GM12865 (cell line): ENCODE measurements around the gene TMEM11.

ENCODE experiments used
- DNase-seq: peaks from one replicate; pipeline ENCODE4 v3.0.0; 2010; ENCODE audit warnings: low read depth
- H3K4me3 ChIP-seq: 2 replicates; pipeline ENCODE4 v1.5.1; 2011; ENCODE audit warnings: mild to moderate bottlenecking, low read depth, low read length, control low read depth
- TF ChIP-seq, protein P1 (sequence below): IDR thresholded peaks from 2 replicates; pipeline ENCODE4 v1.5.1; 2011; ENCODE audit warnings: low read length, control low read depth, low read depth, inconsistent platforms; ENCODE audit not compliant: insufficient read depth; ENCODE audit errors: missing control alignments

The TMEM11 gene

GRCh38 chr17:21169496-21169895, 44.5 kb downstream of the TMEM11 start:
- DNase-seq, result no peak
- H3K4me3 ChIP-seq, result no peak overlapping the region
- TF ChIP-seq, protein P1, sequence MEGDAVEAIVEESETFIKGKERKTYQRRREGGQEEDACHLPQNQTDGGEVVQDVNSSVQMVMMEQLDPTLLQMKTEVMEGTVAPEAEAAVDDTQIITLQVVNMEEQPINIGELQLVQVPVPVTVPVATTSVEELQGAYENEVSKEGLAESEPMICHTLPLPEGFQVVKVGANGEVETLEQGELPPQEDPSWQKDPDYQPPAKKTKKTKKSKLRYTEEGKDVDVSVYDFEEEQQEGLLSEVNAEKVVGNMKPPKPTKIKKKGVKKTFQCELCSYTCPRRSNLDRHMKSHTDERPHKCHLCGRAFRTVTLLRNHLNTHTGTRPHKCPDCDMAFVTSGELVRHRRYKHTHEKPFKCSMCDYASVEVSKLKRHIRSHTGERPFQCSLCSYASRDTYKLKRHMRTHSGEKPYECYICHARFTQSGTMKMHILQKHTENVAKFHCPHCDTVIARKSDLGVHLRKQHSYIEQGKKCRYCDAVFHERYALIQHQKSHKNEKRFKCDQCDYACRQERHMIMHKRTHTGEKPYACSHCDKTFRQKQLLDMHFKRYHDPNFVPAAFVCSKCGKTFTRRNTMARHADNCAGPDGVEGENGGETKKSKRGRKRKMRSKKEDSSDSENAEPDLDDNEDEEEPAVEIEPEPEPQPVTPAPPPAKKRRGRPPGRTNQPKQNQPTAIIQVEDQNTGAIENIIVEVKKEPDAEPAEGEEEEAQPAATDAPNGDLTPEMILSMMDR, result no peak

DNA sequence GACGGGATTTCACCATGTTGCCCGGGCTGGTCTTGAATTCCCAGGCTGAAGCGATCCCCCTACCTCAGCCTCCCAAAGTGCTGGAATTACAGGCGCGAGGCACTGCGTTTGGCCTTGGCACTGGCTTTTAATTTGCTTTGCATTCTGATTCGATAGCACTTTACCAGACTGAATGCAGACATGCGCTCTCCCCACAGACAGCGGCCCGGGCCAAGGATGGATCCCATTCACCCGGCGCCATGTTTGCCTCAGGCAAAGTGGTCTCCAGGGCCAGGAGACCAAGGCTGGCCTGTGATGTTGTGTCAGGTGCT, 45.5 kb downstream of the TMEM11 start:
- no peak overlapping the region for H3K4me3 ChIP-seq
- no peak for DNase-seq
- TF ChIP-seq, protein P1, result no peak

DNA sequence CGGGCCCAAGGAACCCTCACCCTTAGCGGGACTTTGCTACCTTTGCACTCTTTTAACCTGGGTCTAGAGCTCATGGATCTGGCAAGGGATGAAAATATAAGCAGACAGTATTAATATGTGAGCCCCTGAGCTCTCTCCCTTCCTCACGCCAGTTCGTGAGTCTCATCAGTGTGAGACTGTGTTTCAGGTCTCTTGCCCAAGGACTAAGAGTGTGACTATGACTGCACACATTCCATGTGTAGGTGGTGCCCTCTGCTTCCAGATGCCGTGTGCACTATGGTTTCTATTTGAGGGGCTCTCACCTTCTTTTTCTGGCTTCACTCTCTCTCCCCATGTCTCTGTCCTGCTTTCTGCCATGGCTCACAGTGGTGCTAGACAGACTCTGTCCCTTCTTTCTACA, 46.7 kb downstream of the TMEM11 start:
- no peak overlapping the region for H3K4me3 ChIP-seq
- TF ChIP-seq, protein P1, result no peak
- no peak for DNase-seq

- TF ChIP-seq, protein P1, result no peak
- no peak for DNase-seq
- H3K4me3 ChIP-seq, result no peak overlapping the region
Measured at GRCh38 chr17:21166595-21167210, 47.3 kb downstream of the TMEM11 start.

- no peak for DNase-seq
- TF ChIP-seq, protein P1, result no peak
- no peak overlapping the region for H3K4me3 ChIP-seq
Measured at GRCh38 chr17:21165922-21166594, 47.9 kb downstream of the TMEM11 start.

- no peak overlapping the region for H3K4me3 ChIP-seq
- no peak for DNase-seq
- TF ChIP-seq, protein P1, result no peak
Measured at GRCh38 chr17:21164620-21165019, 49.3 kb downstream of the TMEM11 start.

GRCh38 chr17:21164216-21164615, 49.7 kb downstream of the TMEM11 start:
- DNase-seq, result no peak
- H3K4me3 ChIP-seq, result no peak overlapping the region
- TF ChIP-seq, protein P1, result no peak
